C1 segment of cervical spinal cord (tissue), 14 donors: ENCODE measurements around the gene RAP2B.
A peak's percentile ranks its signal among the peaks of the same experiment; 100 is the strongest.

Source experiments
- DNase-seq, 14 donors: peaks; one replicate each; lab custom pipeline; 2025; lab: John Stamatoyannopoulos, UW

The RAP2B gene

DNA sequence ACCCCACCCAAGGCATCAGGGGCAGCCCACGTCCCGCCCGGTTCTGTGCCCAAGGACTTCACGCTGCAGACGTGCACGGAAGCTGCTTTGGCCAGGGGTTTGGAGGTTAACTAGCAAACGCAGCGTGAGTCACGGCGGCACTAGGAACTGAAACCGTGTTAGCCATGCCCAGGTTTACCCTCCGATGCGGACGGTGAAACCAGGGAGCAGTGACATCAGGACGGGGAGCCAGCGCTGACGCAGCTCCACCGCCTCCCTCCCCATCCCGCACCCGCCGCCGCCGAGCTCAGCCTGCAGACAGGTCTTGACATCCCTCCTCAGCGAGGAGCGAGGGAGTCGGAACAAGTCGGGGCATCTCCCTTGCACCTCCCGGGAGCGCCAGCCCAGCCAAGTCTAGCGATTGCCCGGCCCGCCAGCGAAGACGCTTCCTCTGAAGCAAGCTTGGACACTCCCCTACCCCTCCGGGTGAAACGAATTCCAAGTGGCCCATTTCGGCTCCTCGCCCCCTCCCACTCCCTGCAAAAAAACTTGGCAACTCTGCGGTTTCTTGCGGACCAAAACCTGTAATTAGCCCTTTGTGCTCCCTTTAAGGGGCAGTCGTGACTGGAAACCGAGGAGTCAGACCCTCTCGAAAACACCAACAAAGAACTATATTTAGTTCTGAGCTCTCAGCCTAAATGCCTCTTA, 1.4 kb upstream of the RAP2B start:
- DNase-seq: peak in 13 of 14 donors; percentile 33 to 86 (median 71)

DNA sequence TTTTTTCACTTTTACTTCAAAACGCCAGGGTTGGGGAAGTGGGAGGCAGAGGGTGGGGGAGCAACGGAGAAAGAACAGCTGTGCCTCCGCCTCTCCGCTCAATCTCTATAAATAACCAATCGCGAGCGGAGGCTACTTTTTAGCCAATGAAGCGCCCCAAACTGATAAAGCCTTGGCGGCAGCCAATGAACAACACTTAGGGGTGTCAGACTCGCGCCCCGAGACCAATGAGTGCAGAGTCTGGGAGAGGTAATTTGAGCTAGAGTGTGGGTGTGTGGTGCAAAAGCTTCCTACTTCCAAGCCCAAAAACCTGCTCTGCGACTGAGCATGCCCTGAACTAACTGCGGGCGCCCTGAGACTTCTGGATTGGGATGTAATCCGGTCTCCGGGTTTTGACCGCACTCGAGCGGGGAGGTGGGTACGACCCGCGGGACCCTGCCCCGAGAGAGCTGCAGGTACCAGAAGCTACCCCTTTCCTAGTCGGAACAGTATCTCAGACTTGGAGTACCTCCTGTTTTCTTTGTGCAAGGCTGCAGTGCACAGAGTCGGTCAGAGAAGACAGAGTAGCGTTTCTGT, 800 bp upstream of the RAP2B start:
- DNase-seq: peak; percentile 33 to 92 (median 82)

DNA sequence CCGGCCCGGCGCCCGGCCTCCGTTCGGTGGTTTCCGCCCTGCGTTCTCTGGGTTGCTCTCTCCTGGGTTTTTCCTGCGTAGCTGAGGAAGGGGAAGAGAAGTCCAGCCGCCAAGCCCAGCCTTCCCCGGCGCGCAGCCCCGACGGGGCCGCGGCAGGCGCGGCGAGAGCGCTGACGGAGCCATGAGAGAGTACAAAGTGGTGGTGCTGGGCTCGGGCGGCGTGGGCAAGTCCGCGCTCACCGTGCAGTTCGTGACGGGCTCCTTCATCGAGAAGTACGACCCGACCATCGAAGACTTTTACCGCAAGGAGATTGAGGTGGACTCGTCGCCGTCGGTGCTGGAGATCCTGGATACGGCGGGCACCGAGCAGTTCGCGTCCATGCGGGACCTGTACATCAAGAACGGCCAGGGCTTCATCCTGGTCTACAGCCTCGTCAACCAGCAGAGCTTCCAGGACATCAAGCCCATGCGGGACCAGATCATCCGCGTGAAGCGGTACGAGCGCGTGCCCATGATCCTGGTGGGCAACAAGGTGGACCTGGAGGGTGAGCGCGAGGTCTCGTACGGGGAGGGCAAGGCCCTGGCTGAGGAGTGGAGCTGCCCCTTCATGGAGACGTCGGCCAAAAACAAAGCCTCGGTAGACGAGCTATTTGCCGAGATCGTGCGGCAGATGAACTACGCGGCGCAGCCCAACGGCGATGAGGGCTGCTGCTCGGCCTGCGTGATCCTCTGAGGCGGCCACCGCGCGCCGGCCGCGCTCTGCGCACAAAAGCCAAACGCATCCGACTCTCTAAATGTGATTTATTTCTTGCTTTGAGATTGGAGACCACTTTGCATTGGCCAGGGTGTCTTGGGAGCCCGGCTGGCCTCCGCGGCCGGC, 727 bp downstream of the RAP2B start:
- peak in 12 of 14 donors; percentile 18 to 73 (median 53) for DNase-seq

DNA sequence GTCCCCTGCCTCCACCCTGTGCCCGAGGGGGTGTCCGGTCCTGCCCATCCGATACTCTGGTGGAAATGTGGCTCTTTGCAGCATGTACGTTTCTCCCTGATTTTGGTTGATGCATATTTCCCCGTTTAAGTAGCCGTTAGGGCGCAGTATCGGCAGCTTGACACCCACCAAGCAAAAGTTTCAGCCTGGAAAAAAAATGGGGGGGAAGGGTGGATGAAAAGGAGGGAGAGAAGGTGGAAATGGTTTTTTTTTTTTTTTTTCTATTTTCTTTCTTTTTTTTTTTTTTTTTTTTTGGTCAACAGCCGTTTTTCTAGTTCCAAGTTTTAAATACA, 1.3 kb downstream of the RAP2B start:
- DNase-seq: no peak

DNA sequence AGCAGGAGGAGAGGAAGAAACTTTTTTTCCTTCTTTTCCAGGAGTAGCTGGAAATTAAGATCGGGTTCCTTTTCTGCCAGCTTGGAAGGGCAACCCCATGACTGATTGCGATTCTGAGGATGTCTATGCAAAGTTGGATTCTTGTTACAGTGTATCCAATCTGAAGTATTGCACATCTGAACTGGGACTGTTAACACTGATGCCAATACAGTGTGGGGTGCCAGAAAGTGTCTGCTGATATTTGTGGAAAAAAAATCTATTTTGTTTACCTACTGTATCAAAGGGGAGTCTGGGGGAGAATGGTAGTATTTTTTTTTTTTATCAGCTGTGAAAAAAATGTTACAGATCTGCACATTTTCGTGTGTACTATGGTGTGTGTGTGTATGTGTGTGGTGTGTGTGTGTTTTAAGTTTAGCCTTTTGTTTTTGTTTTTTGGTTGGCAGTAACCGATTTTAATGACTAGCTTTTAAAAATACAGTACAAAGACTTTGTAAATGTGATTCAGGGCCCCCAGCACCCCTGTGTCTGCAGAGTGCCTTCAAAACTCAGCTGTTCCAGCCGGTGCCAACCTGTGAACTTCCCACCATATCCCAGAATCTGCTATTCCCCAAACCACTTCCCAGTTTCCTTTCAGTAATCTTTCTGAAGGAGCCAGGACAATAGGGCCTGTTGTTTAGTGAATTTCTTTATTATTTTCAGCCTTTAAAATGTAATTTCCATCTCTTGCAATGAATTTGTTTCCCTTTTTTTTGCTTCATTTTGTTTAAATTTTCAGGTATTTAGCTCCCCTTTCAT, 1.9 kb downstream of the RAP2B start:
- no peak for DNase-seq

DNA sequence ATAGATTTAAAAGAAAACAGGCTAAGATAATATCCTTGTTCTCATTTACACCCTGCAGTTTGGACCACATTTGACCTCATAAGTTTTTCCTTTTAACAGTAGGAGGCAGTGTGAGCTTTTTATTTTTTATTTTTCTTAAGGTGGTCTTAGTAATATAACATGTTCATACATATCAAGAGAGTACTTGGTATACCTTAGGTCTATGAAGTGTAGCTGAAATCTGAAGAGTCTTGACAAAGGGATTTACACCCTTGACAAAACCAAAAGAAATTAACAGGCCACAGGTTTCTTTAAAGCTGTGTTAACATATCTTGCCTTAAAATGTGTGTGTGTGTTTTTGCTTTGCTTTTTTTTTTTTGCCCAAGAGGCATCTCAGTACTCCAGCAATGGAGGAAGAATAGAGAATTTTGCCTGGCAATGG, 3.2 kb downstream of the RAP2B start:
- DNase-seq: no peak

DNA sequence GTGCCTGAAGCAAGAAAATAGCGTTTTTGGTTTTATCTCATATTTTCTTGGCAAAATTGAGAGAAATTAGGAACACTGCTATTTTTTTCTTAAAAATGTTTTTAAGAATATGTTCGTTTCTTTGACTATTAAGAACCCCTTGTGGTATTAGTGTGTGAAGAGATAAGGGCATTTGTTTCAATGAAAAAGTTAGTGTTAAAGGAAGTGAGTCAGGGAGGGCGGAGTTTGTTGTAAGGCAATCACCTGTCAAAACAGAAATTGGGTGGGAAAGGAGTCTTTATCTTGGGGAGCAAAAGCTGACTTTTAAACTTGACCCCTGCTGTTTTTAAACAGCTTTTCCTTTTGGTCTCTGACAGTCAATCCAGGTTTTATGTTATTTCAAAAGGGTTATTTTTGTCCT, 4.2 kb downstream of the RAP2B start:
- no peak for DNase-seq

DNA sequence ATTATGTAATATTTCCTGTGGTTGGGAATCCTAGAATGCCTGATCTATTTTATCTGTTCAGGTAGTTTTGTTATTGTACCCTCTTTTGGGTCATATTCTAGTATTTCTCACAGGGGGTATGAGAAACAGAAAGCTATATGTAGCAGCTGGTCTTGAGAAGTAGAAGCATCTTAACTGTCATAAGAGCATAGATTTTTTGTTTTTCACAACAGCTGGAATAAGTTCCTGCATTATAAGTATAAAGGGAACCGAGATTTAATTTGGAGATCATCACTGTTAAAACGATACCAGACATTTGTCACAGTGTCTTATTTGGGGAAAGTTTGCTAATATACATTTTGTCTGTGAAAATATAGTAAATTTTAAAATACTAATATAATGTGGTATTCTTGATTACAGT, 4.8 kb downstream of the RAP2B start:
- DNase-seq: no peak

DNA sequence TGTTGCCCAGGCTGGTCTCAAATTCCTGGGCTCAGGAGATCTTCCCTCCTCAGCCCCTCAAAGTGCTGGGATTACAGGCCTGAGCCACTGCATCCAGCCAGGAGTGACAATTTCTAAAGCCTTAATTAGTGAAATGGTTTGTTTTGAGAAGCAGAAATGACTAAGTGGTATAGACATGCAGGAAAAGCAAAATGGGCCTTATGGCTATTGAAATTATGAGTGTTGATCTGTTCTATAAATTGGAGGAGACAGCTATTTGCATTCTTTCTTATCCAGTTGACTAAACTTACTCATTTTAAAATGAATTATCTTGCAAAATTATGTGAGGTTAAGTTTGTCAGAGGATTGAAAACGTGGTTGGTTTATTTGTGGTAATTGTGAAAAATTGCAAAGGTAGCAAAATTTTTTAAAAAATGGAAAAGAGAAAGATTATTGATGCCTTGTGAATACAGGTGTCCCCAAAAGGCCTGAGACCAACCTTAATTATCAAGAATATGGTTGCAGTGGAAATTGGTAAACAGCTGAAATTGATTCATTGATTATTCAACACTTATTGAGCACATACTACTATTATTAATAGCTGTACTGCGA, 7.9 kb downstream of the RAP2B start:
- no peak for DNase-seq

DNA sequence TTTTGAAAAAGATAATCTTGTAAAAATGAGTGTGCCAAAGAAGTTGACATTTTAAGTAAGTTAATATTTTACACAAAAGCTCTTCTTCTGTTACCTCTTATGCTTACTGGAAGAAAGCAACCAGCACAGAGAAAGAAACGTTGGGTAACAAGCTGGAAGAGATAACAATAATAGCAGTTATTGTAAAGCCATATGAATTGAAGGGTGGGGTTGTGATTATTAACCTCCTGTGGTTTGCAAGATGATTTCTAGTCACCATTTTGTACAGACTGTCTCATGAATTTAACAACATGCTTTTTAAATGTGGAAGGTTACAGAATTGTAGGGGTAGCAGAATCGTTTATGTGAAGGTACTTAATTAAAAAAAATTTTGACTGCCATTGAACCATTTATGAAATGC, 9.2 kb downstream of the RAP2B start:
- no peak for DNase-seq

DNA sequence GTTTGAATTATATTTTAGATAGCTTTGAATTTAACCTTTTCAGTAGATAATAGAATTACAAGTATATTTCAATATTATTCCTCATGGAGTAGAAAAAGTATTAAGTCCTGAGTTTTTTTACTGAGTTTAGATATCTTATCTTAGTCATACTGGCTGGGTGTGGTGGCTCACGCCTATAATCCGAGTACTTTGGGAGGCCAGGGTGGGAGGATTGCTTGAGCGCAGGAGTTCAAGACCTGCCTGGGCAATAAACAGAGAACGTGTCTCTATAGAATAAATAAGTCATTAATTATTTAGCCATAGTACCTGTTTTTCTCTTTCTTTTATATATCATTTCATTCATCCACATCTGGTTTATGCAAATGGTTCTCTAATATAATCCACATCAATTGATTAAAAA, 9.9 kb downstream of the RAP2B start:
- no peak for DNase-seq

DNA sequence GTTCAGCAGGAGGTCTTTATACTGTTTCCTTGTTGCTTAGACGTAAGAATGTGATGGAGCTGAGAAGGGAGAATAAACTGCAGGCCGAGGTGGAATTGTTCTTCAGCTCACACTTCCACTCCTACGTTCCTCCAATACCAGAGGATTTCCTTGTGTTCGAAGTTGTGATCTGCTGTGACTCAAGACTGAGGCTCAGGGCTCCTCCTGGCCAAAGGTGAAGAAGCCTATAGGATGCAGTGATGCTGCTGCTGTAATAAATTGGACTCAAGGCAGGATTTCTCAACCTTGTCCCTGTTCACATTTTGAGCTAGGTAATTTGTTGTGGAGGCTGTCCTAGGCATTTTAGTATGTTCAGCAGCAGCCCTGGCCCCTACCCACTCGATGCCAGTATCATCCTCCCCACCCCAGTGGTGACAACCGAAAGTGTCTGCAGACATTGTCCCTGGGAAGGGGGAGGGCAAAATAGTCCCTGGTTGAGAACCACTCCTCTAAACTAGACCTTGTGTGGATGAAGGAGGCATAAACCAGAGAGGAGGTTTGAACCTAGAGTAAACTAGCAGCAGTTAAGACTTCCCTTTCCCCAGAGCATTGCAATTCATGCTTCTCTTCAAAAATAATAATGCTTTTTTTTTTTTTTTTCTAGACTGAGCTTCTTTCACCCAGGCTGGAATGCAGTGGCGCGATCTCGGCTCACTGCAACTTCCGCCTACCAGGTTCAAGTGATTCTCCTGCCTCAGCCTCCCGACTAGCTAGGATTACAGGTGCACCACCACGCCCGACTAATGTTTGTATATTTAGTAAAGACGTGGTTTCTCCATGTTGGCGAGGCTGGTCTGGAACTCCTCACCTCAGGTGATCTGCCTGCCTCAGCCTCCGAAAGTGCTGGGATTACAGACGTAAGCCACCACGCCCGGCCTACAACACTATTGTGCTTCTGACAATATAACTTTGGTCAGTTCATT, 11.1 kb downstream of the RAP2B start:
- no peak for DNase-seq

DNA sequence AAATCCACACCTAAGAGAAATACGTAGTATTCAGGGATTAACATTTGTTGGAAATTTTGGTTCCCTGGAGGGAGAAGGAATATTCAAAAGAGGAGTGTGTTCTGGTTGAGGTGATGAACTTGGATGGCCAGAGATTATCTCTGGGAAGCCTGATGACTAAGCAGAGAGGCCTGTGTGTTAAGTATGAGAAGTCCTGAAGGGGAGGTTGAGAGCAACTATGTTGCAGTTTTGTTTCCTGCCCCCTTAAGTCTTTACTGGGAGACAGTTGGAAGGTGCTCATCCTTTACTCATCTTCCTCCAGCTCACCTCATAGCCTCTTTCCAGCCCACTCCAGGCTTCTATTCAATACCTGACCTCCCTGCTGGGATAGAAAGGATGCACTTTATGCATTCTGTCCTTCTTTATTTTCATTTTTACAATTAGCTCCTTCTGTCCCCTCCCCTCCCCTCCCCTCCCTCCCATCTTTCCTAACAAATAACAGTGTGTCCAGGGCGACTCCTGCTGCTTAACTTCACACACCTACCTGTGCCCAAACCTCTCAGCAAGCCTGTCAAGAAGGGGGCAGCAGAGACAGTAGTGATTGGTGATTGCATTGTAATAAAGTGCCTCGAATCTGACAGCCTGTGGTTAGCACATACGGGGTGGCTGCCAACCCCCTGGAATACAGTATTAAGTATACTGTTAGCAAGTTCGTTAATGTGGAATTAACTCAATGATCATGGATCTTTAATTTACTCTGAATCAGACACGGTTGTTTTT, 11.9 kb downstream of the RAP2B start:
- no peak for DNase-seq

DNA sequence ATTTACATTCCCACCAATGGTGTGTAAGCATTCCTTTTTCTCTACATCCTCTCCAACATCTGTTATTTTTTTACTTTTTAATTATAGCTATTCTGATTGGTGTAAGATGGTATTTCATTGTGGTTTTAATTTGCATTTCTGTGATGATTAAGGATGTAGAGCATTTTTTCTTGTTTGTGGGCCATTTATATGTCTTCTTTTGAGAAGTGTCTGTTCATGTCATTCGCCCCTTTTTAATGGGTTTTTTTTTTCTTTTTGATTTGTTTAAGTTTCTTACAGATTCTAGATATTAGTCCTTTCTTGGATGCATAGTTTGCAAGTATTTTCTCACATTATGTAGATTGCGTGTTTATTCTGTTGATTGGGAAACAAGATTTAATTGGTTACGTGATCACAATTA, 14.2 kb downstream of the RAP2B start:
- no peak for DNase-seq

DNA sequence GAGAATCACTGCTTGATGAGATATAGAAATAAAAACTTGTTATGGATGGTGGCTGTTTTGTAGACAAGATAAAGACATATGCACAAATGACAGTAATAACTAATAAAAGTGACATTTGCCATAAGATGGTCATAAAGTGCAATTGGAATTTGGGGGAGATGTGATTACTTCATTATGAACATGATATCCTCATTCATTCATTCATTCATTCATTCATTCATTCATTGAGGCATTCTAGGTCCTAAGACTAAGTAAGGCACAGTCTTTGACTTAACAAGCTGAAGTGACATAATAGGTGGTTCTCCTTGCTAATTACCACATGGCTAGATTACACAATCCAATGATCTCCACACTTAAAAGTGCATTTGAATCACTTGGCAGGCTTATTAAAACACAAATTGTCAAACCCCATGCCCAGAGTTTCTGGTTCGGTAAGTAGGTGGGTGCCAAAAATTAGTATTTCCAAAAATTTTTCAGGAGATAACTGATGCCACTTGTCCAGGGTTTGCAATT, 18.9 kb downstream of the RAP2B start:
- no peak for DNase-seq

DNA sequence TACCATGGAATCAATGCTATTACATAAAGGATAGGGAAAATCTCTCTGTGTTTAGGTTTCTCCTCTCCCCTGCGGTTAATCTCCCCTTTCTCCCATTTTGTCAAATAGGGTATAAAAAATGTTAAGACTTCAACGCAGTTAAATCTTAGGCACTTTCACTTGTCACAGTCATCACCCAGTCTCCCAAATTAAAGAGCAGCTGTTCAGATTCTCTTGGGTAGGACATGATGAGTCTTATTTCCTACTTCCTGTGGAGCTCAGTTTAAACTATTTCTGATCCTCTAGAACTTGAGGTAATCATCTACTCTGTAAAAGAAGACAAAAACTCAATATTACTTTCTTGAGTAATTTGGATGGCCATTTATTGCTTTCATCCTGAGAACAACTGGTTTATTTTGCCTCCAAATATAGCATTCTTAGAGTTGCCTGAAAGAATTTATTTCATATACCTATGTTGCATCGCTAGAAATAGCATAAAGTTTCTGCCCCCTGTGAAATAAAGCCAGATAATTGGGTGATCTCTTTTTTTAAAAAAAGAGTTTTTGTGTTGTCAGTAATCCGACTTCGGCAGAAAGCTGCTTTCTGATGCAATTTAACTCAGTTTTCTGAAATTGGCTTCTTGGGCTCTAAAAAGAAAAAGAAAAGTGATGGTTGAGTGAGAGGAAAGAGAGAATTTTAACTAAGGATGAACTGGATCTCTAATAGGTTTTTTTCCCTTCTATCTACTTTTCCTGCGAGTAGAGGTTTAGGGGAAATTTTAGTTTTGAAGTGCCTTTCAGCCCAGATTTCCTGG, 20.7 kb downstream of the RAP2B start:
- DNase-seq: no peak

DNA sequence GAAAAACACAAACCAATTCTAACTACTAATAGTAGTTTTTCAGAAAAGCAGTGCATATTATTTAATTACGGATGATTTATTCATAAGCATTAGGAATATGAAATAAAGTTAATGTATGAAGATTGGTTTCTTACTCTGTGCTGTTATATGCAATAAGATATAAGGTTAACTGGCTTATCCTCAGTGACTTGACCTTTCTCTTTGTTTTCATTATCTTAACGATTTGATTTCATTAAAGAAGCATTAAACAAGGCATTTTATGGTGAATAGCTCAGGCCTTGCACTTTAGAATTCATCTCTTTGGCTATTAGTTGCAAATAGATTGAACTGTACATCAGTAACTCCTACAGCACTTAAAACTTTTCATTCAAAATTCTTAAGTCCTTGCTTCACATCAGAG, 28.9 kb downstream of the RAP2B start:
- DNase-seq: no peak

DNA sequence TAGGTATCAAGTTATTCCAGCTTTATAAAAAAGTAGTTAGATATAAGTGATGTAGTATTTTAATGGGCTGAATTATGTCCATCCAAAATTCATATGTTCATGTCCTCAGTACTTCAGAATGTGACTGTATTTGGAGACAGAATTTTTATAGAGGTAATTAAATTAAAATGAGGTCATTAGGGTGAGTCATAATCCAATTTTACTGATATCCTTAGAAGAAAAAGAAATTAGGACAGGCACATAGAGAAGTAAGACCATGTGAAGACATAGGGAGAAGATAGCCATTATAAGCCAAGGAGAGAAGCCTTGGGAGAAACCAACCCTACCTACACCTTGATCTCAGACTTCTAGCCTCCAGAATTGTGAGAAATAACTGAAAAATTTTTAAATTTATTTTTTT, 30.3 kb downstream of the RAP2B start:
- DNase-seq: no peak
